HG03196 (cell line): Measurements from ENCODE around the gene FNIP1.
A peak's percentile ranks its signal among the peaks of the same experiment; 100 is the strongest.
"Not testable (repeated sequence)": the region's sequence is repeated elsewhere in the genome, so short reads cannot be mapped to it uniquely, and the experiment has no call there.

Experiments
- ATAC-seq: cut with Tn5 transposase; IDR thresholded peaks from one replicate; pipeline ENCODE4 v1.9.1; 2021; ENCODE audit not compliant: unreplicated experiment

The FNIP1 gene

DNA sequence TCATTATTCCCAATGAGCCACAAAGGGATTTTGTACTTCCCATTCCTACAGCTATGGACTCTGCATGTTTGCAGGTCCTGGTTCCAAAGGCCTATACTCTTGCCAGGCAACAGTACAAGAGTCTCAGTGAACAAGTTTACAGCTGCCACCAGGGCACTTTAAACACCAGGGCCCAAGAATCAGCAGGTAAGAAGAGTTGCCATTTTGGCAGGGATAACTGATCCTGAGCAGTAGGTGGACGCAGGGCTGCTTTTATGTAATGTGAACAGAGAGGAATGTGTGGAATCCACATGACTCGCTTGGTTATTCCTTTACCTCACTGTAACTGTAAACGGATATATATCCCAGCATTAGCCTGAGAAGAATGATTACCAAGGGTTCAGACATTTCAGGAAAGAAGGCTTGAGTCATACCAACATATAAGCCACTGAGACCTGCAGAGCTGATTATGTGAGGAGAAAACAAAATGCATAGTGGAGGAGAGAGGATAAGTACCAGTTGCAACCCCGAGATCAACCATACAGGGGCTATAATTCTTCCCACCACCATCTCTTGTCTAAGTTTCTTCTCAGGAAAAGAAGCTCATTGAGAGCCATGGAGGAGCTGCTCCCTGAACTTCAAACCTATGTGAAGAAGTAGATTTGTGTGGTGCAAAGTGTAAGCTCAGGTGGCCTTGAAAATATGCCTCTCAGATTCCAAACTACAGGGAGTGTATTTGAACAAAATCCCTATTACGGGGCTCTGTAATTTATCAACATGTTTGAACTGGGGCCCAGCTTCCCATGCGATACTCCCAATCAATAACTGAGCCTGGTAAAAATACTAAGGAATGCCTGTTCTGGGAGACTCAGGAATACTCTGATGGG is 186.4 kb downstream of the FNIP1 start:
- no peak for ATAC-seq

DNA sequence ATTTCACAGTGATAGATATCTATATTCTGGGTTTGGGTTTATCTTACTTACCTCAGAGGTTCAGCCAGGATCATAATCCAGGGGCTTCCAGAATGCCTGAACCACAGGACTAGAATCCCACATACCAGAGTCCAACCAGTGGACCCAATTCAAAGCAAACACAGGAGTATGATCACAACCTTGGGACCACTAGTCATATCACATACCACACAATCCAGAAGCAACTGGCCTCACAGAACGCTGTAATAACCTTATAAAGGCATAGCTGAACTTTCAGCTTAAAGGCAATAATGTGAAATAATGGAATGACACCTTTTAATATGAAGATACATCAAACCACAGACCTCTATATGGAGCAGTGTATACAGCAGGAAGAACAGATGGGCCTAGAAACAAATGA is 187.0 kb downstream of the FNIP1 start:
- no peak for ATAC-seq

DNA sequence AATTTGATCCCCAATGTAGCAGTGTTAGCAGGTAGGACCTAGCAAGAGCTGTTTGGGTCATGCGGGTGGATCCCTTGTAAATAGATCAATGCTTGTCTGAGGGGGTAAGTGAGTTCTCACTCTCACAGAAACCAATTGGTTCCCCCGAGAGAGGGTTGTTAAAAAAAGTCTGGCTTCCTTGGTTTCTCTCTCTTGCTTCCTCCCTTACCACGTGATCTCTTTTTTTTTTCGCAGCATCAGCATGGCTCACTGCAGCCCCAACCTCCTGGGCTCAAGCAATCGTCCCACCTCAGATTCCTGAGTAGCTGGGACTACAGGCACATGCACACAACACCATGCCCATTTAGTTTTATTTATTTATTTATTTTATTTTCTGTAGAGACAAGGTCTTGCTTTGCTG is 188.2 kb downstream of the FNIP1 start:
- no peak for ATAC-seq

DNA sequence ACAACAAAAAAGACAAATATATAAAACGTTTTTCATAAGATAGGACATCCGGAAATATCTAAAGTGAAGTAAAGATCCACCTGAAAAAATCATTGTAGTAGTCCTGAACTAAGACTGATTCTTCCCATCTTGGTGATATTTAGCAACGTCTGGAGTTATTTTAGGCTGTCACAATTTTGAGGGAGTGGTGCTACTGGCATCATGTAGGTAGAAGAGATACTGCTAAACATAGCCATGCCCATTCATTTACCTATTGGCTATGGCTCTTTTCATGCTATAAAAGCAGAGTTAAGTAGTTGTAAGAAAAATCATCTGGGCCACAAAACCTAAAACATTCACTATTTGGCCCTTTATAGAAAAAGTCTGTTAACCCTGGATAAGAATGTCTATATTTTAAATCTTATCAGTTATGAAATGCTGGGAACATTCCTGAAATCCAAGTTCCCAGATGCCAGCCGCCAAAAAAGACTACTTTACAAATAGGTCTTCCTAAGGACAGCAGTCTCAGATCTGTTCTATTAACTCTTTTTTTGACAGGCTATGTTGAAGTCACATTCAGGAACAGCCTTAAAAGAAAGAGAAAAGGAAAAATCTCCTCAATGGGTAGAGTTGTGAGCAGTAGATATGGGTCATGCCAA is 188.8 kb downstream of the FNIP1 start:
- no peak for ATAC-seq

DNA sequence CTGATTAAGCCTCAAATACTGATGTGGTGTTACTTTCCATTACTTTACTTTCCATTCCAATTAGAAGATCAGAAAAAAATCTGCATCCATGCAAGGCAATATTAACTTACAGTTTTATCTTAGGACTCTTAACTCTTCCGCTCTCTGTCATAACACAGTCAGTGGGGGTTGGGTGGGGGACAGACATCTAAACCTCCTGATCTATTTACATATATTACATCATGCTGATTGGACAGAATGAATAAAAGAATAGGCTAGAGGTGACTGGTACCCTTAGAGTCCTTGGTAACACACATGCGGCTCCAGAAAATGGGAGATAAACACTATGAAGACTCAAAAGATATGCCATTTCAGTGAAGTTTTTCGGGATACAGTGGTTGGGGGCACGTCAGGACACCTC is 189.4 kb downstream of the FNIP1 start:
- no peak for ATAC-seq

DNA sequence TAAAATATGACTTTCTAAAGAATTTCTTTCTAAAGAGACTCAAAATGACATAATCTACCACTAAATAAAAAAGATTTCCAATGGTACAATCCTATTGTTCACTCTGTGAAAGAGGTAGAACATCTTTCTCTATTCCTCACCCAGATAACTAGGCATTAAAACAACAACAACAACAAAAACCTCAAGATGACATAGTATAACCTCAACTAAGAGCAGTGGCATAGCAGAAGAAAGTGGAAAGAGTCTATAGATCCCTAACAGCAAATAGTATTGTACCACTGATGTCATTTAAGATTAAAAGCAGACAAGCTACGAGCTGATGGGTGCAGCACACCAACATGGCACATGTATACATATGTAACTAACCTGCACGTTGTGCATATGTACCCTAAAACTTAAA is 191.7 kb downstream of the FNIP1 start:
- no peak for ATAC-seq

DNA sequence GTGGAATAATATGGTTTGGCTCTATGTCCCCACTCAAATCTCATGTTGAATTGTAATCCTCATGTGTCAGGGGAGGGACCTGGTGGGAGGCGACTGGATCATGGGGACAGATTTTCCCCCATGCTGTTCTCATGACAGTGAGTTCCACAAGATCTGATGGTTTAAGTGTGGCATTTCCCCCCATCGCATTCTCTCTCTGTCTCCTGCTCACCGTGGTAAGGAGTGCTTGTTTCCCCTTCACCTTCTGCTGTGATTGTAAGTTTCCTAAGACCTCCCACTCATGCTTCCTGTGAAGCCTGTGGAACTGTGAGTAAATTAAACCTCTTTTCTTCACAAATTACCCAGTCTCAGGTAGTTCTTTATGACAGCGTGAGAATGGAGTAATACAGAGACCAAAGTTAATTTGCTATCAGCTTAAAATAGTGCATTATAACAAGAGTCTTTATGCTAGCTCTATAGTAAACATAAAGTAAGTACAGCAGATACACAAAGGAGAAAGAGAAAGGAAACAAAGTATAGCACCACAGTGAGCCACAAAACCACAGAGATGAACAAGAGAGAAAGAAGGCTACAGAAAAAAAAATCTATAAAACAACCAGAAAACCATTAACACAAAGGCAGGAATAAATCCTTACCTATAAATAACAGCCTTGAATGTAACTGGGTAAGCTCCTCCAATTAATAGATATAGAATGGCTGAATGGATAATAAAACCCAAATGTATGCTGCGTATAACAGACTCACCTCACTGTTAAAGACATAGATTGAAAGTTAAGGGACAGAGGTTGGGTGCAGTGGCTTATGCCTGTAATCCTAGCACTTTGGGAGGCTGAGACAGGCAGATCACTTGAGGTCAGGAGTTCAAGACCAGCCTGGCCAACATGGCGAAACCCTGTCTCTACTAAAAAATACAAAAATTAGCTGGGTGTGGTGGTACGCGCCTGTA is 201.5 kb downstream of the FNIP1 start:
- ATAC-seq = peak; percentile 63

DNA sequence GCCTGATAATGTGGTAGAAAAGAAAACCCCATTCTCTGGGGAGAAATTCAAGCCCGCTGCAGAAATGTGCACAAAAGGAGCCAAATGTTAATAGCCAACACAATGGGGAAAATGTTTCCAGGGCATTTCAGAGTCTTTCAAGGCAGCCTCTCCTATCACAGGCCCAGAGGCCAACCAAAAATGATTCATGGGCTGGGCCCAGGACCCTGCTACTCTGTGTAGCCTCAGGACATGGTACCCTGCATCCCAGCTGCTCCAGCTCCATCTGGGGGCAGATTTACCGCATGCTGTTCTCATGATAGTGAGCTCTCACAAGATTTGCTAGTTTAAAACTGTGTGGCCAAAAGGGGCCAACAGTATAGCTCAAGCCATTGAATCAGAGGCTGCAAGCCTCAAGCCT is 202.9 kb downstream of the FNIP1 start:
- no peak for ATAC-seq

DNA sequence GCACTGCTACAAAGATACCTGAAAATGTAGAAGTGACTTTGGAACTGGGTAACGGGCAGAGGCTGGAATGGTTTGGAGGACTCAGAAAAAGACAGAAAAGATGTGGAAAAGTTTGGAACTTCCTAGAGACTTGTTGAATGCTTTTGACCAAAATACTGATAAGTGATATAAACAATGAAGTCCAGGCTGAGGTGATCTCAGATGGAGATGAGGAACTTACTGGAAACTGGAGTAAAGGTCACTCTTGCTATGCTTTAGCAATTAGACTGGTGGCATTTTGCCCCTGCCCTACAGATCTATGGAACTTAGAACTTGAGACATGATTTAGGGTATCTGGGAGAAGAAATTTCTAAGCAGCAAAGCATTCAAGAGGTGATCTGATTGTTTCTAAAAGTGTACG is 203.4 kb downstream of the FNIP1 start:
- not testable (repeated sequence) for ATAC-seq
